GM12878 (cell line): ENCODE data around the gene FAM229A. TPM values are rescaled to one million over a fixed set of nuclear protein-coding genes. Genes with fewer than 3 reads are reported as not detected.
A peak's percentile ranks its signal among the peaks of the same experiment; 100 is the strongest.

Experiments used
- ATAC-seq: fragments of 200-7000 bp; cut with Tn5 transposase; 3 replicates; pipeline ENCODE4 v1.9.1; 2020; ENCODE audit warnings: mild to moderate bottlenecking, moderate library complexity
- BruUV-seq: library from RNA; stranded (reverse); fragments of 400-500 nt; replicated peaks from 2 replicates; lab custom pipeline; 2021; lab: Mats Ljungman, UMichigan
- CTCF ChIA-PET: fragments of 300-600 bp; sonication (Branson Sonifier 250); formaldehyde crosslinking; extraction: SDS; loops from one replicate; lab custom pipeline; 2021; ENCODE audit warnings: inconsistent platforms; lab: Yijun Ruan, JAX
- POLR2A ChIA-PET: fragments of 350-600 bp; formaldehyde crosslinking; extraction: SDS; loops from one replicate; lab custom pipeline; 2021; ENCODE audit warnings: inconsistent platforms; lab: Charles Lee
- RAD21 ChIA-PET: fragments of 300-600 bp; sonication (Branson Sonifier 250); formaldehyde crosslinking; loops from one replicate; lab custom pipeline; 2023; ENCODE audit warnings: antibody characterized with exemption; ENCODE audit not compliant: unreplicated experiment; lab: Charles Lee
- SMC1A ChIA-PET: fragments of 300-600 bp; sonication (Branson Sonifier 250); formaldehyde crosslinking; loops from one replicate; lab custom pipeline; 2023; ENCODE audit not compliant: unreplicated experiment, uncharacterized antibody; lab: Charles Lee
- DNase-seq: peaks from one replicate; pipeline ENCODE4 v3.0.0-alpha.2; 2011; ENCODE audit warnings: low read depth, low spot score
- FAIRE-seq: peaks from 3 replicates; lab custom pipeline; 2011; peaks lifted over from hg19 to GRCh38; lab: Jason Lieb, UNC
- H2AFZ ChIP-seq: 2 replicates; pipeline ENCODE4 v1.6.0; 2011; ENCODE audit warnings: low read depth, low read length, control low read depth; ENCODE audit not compliant: control insufficient read depth
- H3K27ac ChIP-seq: 2 replicates; pipeline ENCODE4 v1.5.1; 2011; ENCODE audit warnings: control low read depth; ENCODE audit not compliant: control insufficient read depth, insufficient read depth
- H3K27me3 ChIP-seq, 2 experiments: replicated peaks in 1 of 2; 2 replicates each; pipeline versions ENCODE4 v1.6.0 to v1.6.1; 2011; ENCODE audit warnings: low read length in 1 of 2; ENCODE audit not compliant: control insufficient read depth in 2 of 2, insufficient read depth in 2 of 2
- H3K36me3 ChIP-seq, 2 experiments: 2 replicates each; pipeline ENCODE4 v1.5.1; 2011; ENCODE audit warnings: low read length in 1 of 2; ENCODE audit not compliant: control insufficient read depth in 2 of 2, insufficient read depth in 2 of 2
- H3K4me1 ChIP-seq: 2 replicates; pipeline ENCODE4 v1.6.1; 2011; ENCODE audit warnings: mild to moderate bottlenecking, low read length, moderate library complexity, mixed read lengths; ENCODE audit not compliant: control insufficient read depth, insufficient read depth
- H3K4me2 ChIP-seq: 2 replicates; pipeline ENCODE4 v1.6.0; 2011; ENCODE audit warnings: control low read depth; ENCODE audit not compliant: control insufficient read depth, insufficient read depth
- H3K4me3 ChIP-seq: fragments of 200-600 bp; sonication (generic); 2 replicates; pipeline ENCODE4 v1.5.1; 2016
- H3K79me2 ChIP-seq: 2 replicates; pipeline ENCODE4 v1.6.0; 2011; ENCODE audit warnings: low read length; ENCODE audit not compliant: control insufficient read depth, insufficient read depth
- H3K9ac ChIP-seq: 2 replicates; pipeline ENCODE4 v1.8.0; 2011; ENCODE audit warnings: low read length, control low read depth, mixed read lengths; ENCODE audit not compliant: control insufficient read depth, insufficient read depth
- H3K9me3 ChIP-seq: replicated peaks from 3 replicates; pipeline ENCODE4 v1.5.1; 2011; ENCODE audit warnings: mild to moderate bottlenecking, low read length; ENCODE audit not compliant: control insufficient read depth, insufficient read depth
- H4K20me1 ChIP-seq: 2 replicates; pipeline ENCODE4 v1.6.0; 2011; ENCODE audit not compliant: control insufficient read depth, insufficient read depth
- BCL11A ChIP-seq: IDR thresholded peaks from 2 replicates; pipeline ENCODE4 v1.6.1; 2011; ENCODE audit warnings: low read depth, low read length
- CTCF ChIP-seq, 3 experiments: IDR thresholded peaks in 2 of 3; conservative IDR thresholded peaks in 1 of 3; 2 replicates each; pipeline ENCODE4 v1.5.1; 2011; ENCODE audit warnings: low read depth in 3 of 3, low read length in 3 of 3, mild to moderate bottlenecking in 3 of 3, control low read depth in 2 of 3, moderate library complexity in 2 of 3, inconsistent platforms in 1 of 3, mixed read lengths in 1 of 3; ENCODE audit not compliant: control insufficient read depth in 2 of 3, insufficient read depth in 1 of 3; ENCODE audit errors: extremely low read depth in 1 of 3
- FOXK2 ChIP-seq: fragments of 450-650 bp; IDR thresholded peaks from 2 replicates; pipeline ENCODE4 v1.6.1; 2017; ENCODE audit warnings: mild to moderate bottlenecking, moderate library complexity
- GATAD2B ChIP-seq: fragments of 450-650 bp; conservative IDR thresholded peaks from 2 replicates; pipeline ENCODE4 v1.6.1; 2017; ENCODE audit warnings: low read depth, mild to moderate bottlenecking, moderate library complexity
- HCFC1 ChIP-seq: fragments of 150-350 bp; IDR thresholded peaks from 2 replicates; pipeline ENCODE4 v1.6.1; 2014; ENCODE audit warnings: low read length
- MAX ChIP-seq: IDR thresholded peaks from 2 replicates; pipeline ENCODE4 v1.6.1; 2012; ENCODE audit warnings: low read depth, low read length, improper control_type of control experiment
- MEF2B ChIP-seq: fragments of 450-650 bp; IDR thresholded peaks from 2 replicates; pipeline ENCODE4 v1.6.1; 2018; ENCODE audit warnings: mild to moderate bottlenecking, moderate library complexity; ENCODE audit not compliant: partially characterized antibody, poor library complexity, severe bottlenecking
- MTA2 ChIP-seq: fragments of 450-650 bp; IDR thresholded peaks from 2 replicates; pipeline ENCODE4 v1.6.1; 2016; ENCODE audit warnings: low read depth, mild to moderate bottlenecking, moderate library complexity
- NFYA ChIP-seq: IDR thresholded peaks from 2 replicates; pipeline ENCODE4 v1.6.1; 2011; ENCODE audit warnings: low read depth, mild to moderate bottlenecking, low read length, improper control_type of control experiment, borderline replicate concordance
- SREBF1 ChIP-seq: IDR thresholded peaks from 2 replicates; pipeline ENCODE4 v1.6.1; 2012; ENCODE audit warnings: mild to moderate bottlenecking, low read length
- TBL1XR1 ChIP-seq: IDR thresholded peaks from 2 replicates; pipeline ENCODE4 v1.6.1; 2012; ENCODE audit warnings: low read depth, low read length, improper control_type of control experiment
- TCF12 ChIP-seq: IDR thresholded peaks from 2 replicates; pipeline ENCODE4 v1.6.1; 2011; ENCODE audit warnings: low read depth, mild to moderate bottlenecking, low read length
- ZNF274 ChIP-seq: IDR thresholded peaks from one replicate; pipeline ENCODE4 v1.8.0; 2011; ENCODE audit not compliant: insufficient read length, insufficient read depth
- ZSCAN29 ChIP-seq: fragments of 450-650 bp; IDR thresholded peaks from 2 replicates; pipeline ENCODE4 v1.6.1; 2017; ENCODE audit warnings: mild to moderate bottlenecking, moderate library complexity
- WGBS: methylation state at CpG from one replicate; pipeline ENCODE4 v1.1.6; 2016; ENCODE audit warnings: low lambda C conversion rate; ENCODE audit not compliant: insufficient replicate concordance, insufficient coverage; ENCODE audit errors: missing lambda C conversion rate; 5-methylcytosine and 5-hydroxymethylcytosine counted together
- in situ Hi-C: fragments of 300-500 bp; cut with MboI; formaldehyde crosslinking; loops from 9 replicates; pipeline ENCODE4 v1.14.3; 2018; ENCODE audit warnings: mixed read lengths
- intact Hi-C: fragments of 100-400 bp; cut with micrococcal nuclease; formaldehyde crosslinking; loops from one replicate; pipeline ENCODE4 v1.14.2; 2022; ENCODE audit not compliant: unreplicated experiment
- polyA plus RNA-seq, 11 experiments: library from polyadenylated mRNA; depleted of rRNA in 4 of 11; unstranded in 6 of 11; stranded (reverse) in 5 of 11; fragments of >200 nt; fragmentation: Nextera tagmentation in 4 of 11; fragmentation: Illumina TruSeq in 1 of 11; extraction: Ambion mirVana in 4 of 11; extraction: Trizol in 1 of 11; gene quantifications; 1 replicate in 1 of 11; 2 replicates in 10 of 11; pipeline versions ENCODE4 v1.2.1 to v1.2.3, GENCODE V29; 2011 to 2016; ENCODE audit warnings: inconsistent platforms in 2 of 11, missing spikeins in 2 of 11, low read depth in 1 of 11
- total RNA-seq, 4 experiments: library from RNA; depleted of rRNA in 3 of 4; stranded (reverse); fragments of >200 nt in 3 of 4; fragmentation: Illumina TruSeq in 1 of 4; extraction: Trizol in 1 of 4; gene quantifications; 2 replicates each; pipeline versions ENCODE4 v1.2.1 to v1.2.3, GENCODE V29; 2013 to 2021
- TF ChIP-seq, protein P1 (sequence below): fragments of 450-650 bp; IDR thresholded peaks from 2 replicates; pipeline ENCODE4 v1.6.1; 2017; ENCODE audit warnings: mild to moderate bottlenecking, moderate library complexity
- TF ChIP-seq, protein P2 (sequence below): fragments of 150-350 bp; IDR thresholded peaks from 2 replicates; pipeline ENCODE4 v1.6.1; 2014; ENCODE audit warnings: mild to moderate bottlenecking, low read depth, low read length

The FAM229A gene
- total and polyA plus RNA-seq, 10 of the 15 experiments (the other 5 are each of a cell fraction or from before 2014, with no cell fraction given), result 0.02 to 5.3 (median 1.4) TPM; not detected in 1

- no TSS peak for BruUV-seq
- FAIRE-seq (peak; percentile 18), ATAC-seq (no peak), DNase-seq (no peak)
- no peak overlapping the region for H3K4me2 ChIP-seq
- no peaks in the 10 kb centered on the region for H3K27me3 ChIP-seq
- in situ Hi-C loops (no loop called here), intact Hi-C loops (no loop called here)
- ChIA-PET POLR2A (no interaction called here), SMC1A (no interaction called here), CTCF (interaction anchor here (1.2 to 1.3 kb wide), 2 partner anchors 14 to 143 kb away, joined by 5 to 8 read pairs; no protein-coding TSS in a partner anchor), RAD21 (interaction anchor here (2.2 kb wide), 1 partner anchor 22 kb away, joined by 13 read pairs; the partner anchor contains the start of gene MARCKSL1)
- H3K36me3 ChIP-seq, result no peaks in the 10 kb centered on the region
- no peak overlapping the region for H3K9ac ChIP-seq
- H3K27ac ChIP-seq, result no peak overlapping the region
- H3K9me3 ChIP-seq, result no peaks in the 10 kb centered on the region
- WGBS, result 95% methylated on average over 3 of the region's 3 CpGs
- H4K20me1 ChIP-seq, result no peaks in the 10 kb centered on the region
- no peak overlapping the region for H3K4me3 ChIP-seq
- no peaks in the 10 kb centered on the region for H3K79me2 ChIP-seq
- H3K4me1 ChIP-seq, result peaks cover 8% of the 10 kb centered on the region
- no peak overlapping the region for H2AFZ ChIP-seq
- no peak for TF ChIP-seq ZSCAN29
- TF ChIP-seq TBL1XR1, result no peak
- no peak for TF ChIP-seq MTA2
- TF ChIP-seq MAX, result no peak
- no peak for TF ChIP-seq ZNF274
- TF ChIP-seq, protein P1, sequence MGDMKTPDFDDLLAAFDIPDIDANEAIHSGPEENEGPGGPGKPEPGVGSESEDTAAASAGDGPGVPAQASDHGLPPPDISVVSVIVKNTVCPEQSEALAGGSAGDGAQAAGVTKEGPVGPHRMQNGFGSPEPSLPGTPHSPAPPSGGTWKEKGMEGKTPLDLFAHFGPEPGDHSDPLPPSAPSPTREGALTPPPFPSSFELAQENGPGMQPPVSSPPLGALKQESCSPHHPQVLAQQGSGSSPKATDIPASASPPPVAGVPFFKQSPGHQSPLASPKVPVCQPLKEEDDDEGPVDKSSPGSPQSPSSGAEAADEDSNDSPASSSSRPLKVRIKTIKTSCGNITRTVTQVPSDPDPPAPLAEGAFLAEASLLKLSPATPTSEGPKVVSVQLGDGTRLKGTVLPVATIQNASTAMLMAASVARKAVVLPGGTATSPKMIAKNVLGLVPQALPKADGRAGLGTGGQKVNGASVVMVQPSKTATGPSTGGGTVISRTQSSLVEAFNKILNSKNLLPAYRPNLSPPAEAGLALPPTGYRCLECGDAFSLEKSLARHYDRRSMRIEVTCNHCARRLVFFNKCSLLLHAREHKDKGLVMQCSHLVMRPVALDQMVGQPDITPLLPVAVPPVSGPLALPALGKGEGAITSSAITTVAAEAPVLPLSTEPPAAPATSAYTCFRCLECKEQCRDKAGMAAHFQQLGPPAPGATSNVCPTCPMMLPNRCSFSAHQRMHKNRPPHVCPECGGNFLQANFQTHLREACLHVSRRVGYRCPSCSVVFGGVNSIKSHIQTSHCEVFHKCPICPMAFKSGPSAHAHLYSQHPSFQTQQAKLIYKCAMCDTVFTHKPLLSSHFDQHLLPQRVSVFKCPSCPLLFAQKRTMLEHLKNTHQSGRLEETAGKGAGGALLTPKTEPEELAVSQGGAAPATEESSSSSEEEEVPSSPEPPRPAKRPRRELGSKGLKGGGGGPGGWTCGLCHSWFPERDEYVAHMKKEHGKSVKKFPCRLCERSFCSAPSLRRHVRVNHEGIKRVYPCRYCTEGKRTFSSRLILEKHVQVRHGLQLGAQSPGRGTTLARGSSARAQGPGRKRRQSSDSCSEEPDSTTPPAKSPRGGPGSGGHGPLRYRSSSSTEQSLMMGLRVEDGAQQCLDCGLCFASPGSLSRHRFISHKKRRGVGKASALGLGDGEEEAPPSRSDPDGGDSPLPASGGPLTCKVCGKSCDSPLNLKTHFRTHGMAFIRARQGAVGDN, result no peak
- TF ChIP-seq SREBF1, result no peak
- no peak for TF ChIP-seq TCF12
- TF ChIP-seq, protein P2, sequence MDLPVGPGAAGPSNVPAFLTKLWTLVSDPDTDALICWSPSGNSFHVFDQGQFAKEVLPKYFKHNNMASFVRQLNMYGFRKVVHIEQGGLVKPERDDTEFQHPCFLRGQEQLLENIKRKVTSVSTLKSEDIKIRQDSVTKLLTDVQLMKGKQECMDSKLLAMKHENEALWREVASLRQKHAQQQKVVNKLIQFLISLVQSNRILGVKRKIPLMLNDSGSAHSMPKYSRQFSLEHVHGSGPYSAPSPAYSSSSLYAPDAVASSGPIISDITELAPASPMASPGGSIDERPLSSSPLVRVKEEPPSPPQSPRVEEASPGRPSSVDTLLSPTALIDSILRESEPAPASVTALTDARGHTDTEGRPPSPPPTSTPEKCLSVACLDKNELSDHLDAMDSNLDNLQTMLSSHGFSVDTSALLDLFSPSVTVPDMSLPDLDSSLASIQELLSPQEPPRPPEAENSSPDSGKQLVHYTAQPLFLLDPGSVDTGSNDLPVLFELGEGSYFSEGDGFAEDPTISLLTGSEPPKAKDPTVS, result no peak
- no peak for TF ChIP-seq CTCF (IDR thresholded peaks at IDR 0.05 in 2 of 3, conservative IDR thresholded peaks at IDR 0.05 in 1 of 3; ENCODE audit: control insufficient read depth in 2 of 3, extremely low read depth in 1 of 3, insufficient read depth in 1 of 3, low read depth in 3 of 3, low read length in 3 of 3)
- TF ChIP-seq GATAD2B, result no peak
- no peak for TF ChIP-seq NFYA
- no peak for TF ChIP-seq FOXK2
- TF ChIP-seq BCL11A, result no peak
- no peak for TF ChIP-seq MEF2B
- no peak for TF ChIP-seq HCFC1
These were observed 3.9 kb downstream of the FAM229A start for GRCh38 chr1:32358435-32358834.
